Trophoblast cell (in vitro differentiated cells and primary cell): ENCODE data around the gene RIPOR1.

Experiments
- DNase-seq, 2 donors: peaks; one replicate each; pipeline ENCODE4 v3.0.0-alpha.2; 2016
- H2AFZ ChIP-seq: 2 replicates; pipeline ENCODE4 v1.6.1; 2013; ENCODE audit warnings: low read length, moderate library complexity, mild to moderate bottlenecking; ENCODE audit not compliant: insufficient read depth, poor library complexity
- H2AK5ac ChIP-seq: 2 replicates; pipeline ENCODE4 v1.6.1; 2013; ENCODE audit warnings: mild to moderate bottlenecking, low read length
- H2BK120ac ChIP-seq: 2 replicates; pipeline ENCODE4 v1.6.1; 2013; ENCODE audit warnings: low read length, mild to moderate bottlenecking, moderate library complexity; ENCODE audit not compliant: insufficient read depth, poor library complexity
- H2BK12ac ChIP-seq: 2 replicates; pipeline ENCODE4 v1.6.1; 2013; ENCODE audit warnings: mild to moderate bottlenecking, low read length, moderate library complexity
- H2BK5ac ChIP-seq: 2 replicates; pipeline ENCODE4 v1.6.1; 2013; ENCODE audit warnings: low read length, low read depth, moderate library complexity, mild to moderate bottlenecking; ENCODE audit not compliant: poor library complexity
- H3K14ac ChIP-seq: 2 replicates; pipeline ENCODE4 v1.6.1; 2013; ENCODE audit warnings: mild to moderate bottlenecking, low read length
- H3K18ac ChIP-seq: 2 replicates; pipeline ENCODE4 v1.6.1; 2013; ENCODE audit warnings: mild to moderate bottlenecking, low read length
- H3K23ac ChIP-seq: 2 replicates; pipeline ENCODE4 v1.6.1; 2013; ENCODE audit warnings: low read length
- H3K27ac ChIP-seq: 2 replicates; pipeline ENCODE4 v1.5.1; 2013; ENCODE audit warnings: low read depth, mild to moderate bottlenecking, inconsistent platforms, low read length, moderate library complexity
- H3K27me3 ChIP-seq: 2 replicates; pipeline ENCODE4 v1.6.1; 2013; ENCODE audit warnings: inconsistent platforms, mild to moderate bottlenecking, low read length, moderate library complexity; ENCODE audit not compliant: insufficient read depth
- H3K36me3 ChIP-seq, 2 experiments: 1 replicate in 1 of 2; 2 replicates in 1 of 2; pipeline ENCODE4 v1.6.1; 2013; ENCODE audit warnings: low read length in 2 of 2, mild to moderate bottlenecking in 2 of 2, moderate library complexity in 1 of 2; ENCODE audit not compliant: insufficient read depth in 2 of 2, control insufficient read depth in 1 of 2
- H3K4ac ChIP-seq: 2 replicates; pipeline ENCODE4 v1.6.1; 2013; ENCODE audit warnings: low read depth, mild to moderate bottlenecking, low read length, moderate library complexity
- H3K4me1 ChIP-seq, 2 experiments: 1 replicate in 1 of 2; 2 replicates in 1 of 2; pipeline ENCODE4 v1.6.1; 2013; ENCODE audit warnings: low read length in 2 of 2, mild to moderate bottlenecking in 2 of 2, moderate library complexity in 1 of 2; ENCODE audit not compliant: insufficient read depth in 2 of 2, control insufficient read depth in 1 of 2
- H3K4me2 ChIP-seq: 2 replicates; pipeline ENCODE4 v1.6.1; 2013; ENCODE audit warnings: inconsistent platforms, mild to moderate bottlenecking, low read length, moderate library complexity
- H3K4me3 ChIP-seq: 2 replicates; pipeline ENCODE4 v1.5.1; 2013; ENCODE audit warnings: mild to moderate bottlenecking, low read depth, low read length, inconsistent platforms
- H3K79me1 ChIP-seq: one replicate; pipeline ENCODE4 v1.6.1; 2013; ENCODE audit warnings: low read length
- H3K79me2 ChIP-seq: 2 replicates; pipeline ENCODE4 v1.6.1; 2013; ENCODE audit warnings: low read length, mild to moderate bottlenecking; ENCODE audit not compliant: control insufficient read depth, insufficient read depth, poor library complexity
- H3K9ac ChIP-seq: 2 replicates; pipeline ENCODE4 v1.6.1; 2013; ENCODE audit warnings: mild to moderate bottlenecking, low read length
- H3K9me3 ChIP-seq: 2 replicates; pipeline ENCODE4 v1.6.1; 2013; ENCODE audit warnings: low read depth, mild to moderate bottlenecking, control low read depth, inconsistent platforms, low read length; ENCODE audit not compliant: insufficient read depth
- H4K12ac ChIP-seq: 2 replicates; pipeline ENCODE4 v1.6.1; 2013; ENCODE audit warnings: low read depth, mild to moderate bottlenecking, low read length, moderate library complexity
- H4K8ac ChIP-seq: 2 replicates; pipeline ENCODE4 v1.6.1; 2013; ENCODE audit warnings: low read depth, mild to moderate bottlenecking, low read length, moderate library complexity
- H4K91ac ChIP-seq: one replicate; pipeline ENCODE4 v1.6.1; 2013; ENCODE audit warnings: low read depth, mild to moderate bottlenecking, low read length, moderate library complexity
- WGBS: extraction: QIAGEN DNeasy Blood & Tissue Kit; methylation state at CpG from one replicate; pipeline ENCODE4 v1.1.7; 2013; ENCODE audit warnings: missing lambda C conversion rate; ENCODE audit not compliant: insufficient read length, insufficient coverage; ENCODE audit errors: extremely low coverage; 5-methylcytosine and 5-hydroxymethylcytosine counted together

RIPOR1 gene

GRCh38 chr16:67537270-67537635, 8.6 kb downstream of the RIPOR1 start:
- Histone ChIP-seq H2BK120ac (peak overlapping the region; percentile 94), H3K79me2 (peaks cover 9% of the 10 kb centered on the region), H3K36me3 (peaks cover 28 to 31% of the 10 kb centered on the region in 2 experiments), H3K27me3 (no peaks in the 10 kb centered on the region), H4K8ac (peak overlapping the region; percentile 94), H3K9me3 (peaks cover 1% of the 10 kb centered on the region), H3K4ac (peak overlapping the region; percentile 94), H3K18ac (peak overlapping the region; percentile 94), H3K4me3 (peak overlapping the region; percentile 77), H2AK5ac (peak overlapping the region; percentile 76), H3K4me1 (peaks cover 8 to 19% of the 10 kb centered on the region in 2 experiments), H3K14ac (peak overlapping the region; percentile 94), H3K4me2 (peak overlapping the region; percentile 73), H2BK12ac (peak overlapping the region; percentile 67), H3K79me1 (peaks cover 15% of the 10 kb centered on the region), H4K12ac (peak overlapping the region; percentile 92), H4K91ac (peak overlapping the region; percentile 98), H3K23ac (no peak overlapping the region), H3K27ac (peak overlapping the region; percentile 73), H2BK5ac (peak overlapping the region; percentile 92), H3K9ac (peak overlapping the region; percentile 88), H2AFZ (peak overlapping the region; percentile 46)
- WGBS = no CpG with 5 or more reads among the region's 32 CpGs
- DNase-seq = peak in 1 of 2 donors; percentile 62

- Histone ChIP-seq H3K4me2 (peak overlapping the region; percentile 73), H3K79me1 (peaks cover 15% of the 10 kb centered on the region), H4K12ac (peak overlapping the region; percentile 92), H3K18ac (peak overlapping the region; percentile 94), H3K36me3 (peaks cover 35 to 38% of the 10 kb centered on the region in 2 experiments), H3K14ac (peak overlapping the region; percentile 94), H2AK5ac (peak overlapping the region; percentile 76), H3K4me3 (peak overlapping the region; percentile 77), H3K4ac (peak overlapping the region; percentile 94), H2BK120ac (peak overlapping the region; percentile 94), H4K91ac (peak overlapping the region; percentile 98), H3K27ac (peak overlapping the region; percentile 73), H3K79me2 (peaks cover 9% of the 10 kb centered on the region), H3K27me3 (no peaks in the 10 kb centered on the region), H3K4me1 (peaks cover 8 to 19% of the 10 kb centered on the region in 2 experiments), H2BK5ac (peak overlapping the region; percentile 92), H2AFZ (peak overlapping the region; percentile 46), H3K9me3 (peaks cover 1% of the 10 kb centered on the region), H3K9ac (peak overlapping the region; percentile 88), H4K8ac (peak overlapping the region; percentile 94), H2BK12ac (peak overlapping the region; percentile 67), H3K23ac (no peak overlapping the region)
- no CpG with 5 or more reads among the region's 97 CpGs for WGBS
- peak; percentile 59 to 63 for DNase-seq
Measured at GRCh38 chr16:67537636-67538591, 9.3 kb downstream of the RIPOR1 start.

- H3K4me1 ChIP-seq = peaks cover 8 to 19% of the 10 kb centered on the region in 2 experiments
- no CpG with 5 or more reads among the region's 23 CpGs for WGBS
Measured at GRCh38 chr16:67538666-67539101, 10.1 kb downstream of the RIPOR1 start.

GRCh38 chr16:67539271-67539670, 10.6 kb downstream of the RIPOR1 start:
- Histone ChIP-seq H2BK120ac (no peak overlapping the region), H3K9me3 (peaks cover 3% of the 10 kb centered on the region), H4K91ac (no peak overlapping the region), H3K79me1 (peaks cover 15% of the 10 kb centered on the region), H4K12ac (no peak overlapping the region), H3K79me2 (peaks cover 9% of the 10 kb centered on the region), H3K27ac (no peak overlapping the region), H2AFZ (no peak overlapping the region), H3K4me3 (no peak overlapping the region), H3K27me3 (no peaks in the 10 kb centered on the region), H3K14ac (no peak overlapping the region), H3K18ac (no peak overlapping the region), H3K9ac (no peak overlapping the region), H2AK5ac (no peak overlapping the region), H3K23ac (no peak overlapping the region), H3K4ac (no peak overlapping the region), H2BK5ac (no peak overlapping the region), H4K8ac (no peak overlapping the region), H3K4me1 (peaks cover 8 to 19% of the 10 kb centered on the region in 2 experiments), H3K4me2 (peak overlapping the region; percentile 5), H2BK12ac (no peak overlapping the region), H3K36me3 (peaks cover 48 to 51% of the 10 kb centered on the region in 2 experiments)
- DNase-seq = no peak
- WGBS = no CpG with 5 or more reads among the region's 4 CpGs

More at GRCh38 chr16:67538666-67539101, 10.1 kb downstream of the RIPOR1 start:
- no peak overlapping the region for H3K9ac ChIP-seq
- H3K27ac ChIP-seq = no peak overlapping the region
- H2BK5ac ChIP-seq = no peak overlapping the region
- peaks cover 43 to 46% of the 10 kb centered on the region in 2 experiments for H3K36me3 ChIP-seq
- peaks cover 1% of the 10 kb centered on the region for H3K9me3 ChIP-seq
- DNase-seq = peak; percentile 47 to 61
- no peaks in the 10 kb centered on the region for H3K27me3 ChIP-seq
- peak overlapping the region; percentile 77 for H3K4me3 ChIP-seq
- peaks cover 15% of the 10 kb centered on the region for H3K79me1 ChIP-seq
- peaks cover 9% of the 10 kb centered on the region for H3K79me2 ChIP-seq
- H3K4me2 ChIP-seq = peak overlapping the region; percentile 73
- no peak overlapping the region for H4K8ac ChIP-seq
- H3K18ac ChIP-seq = peak overlapping the region; percentile 79
- no peak overlapping the region for H3K4ac ChIP-seq
- H2BK120ac ChIP-seq = no peak overlapping the region
- peak overlapping the region; percentile 67 for H4K91ac ChIP-seq
- H2AK5ac ChIP-seq = no peak overlapping the region
- no peak overlapping the region for H3K23ac ChIP-seq
- H4K12ac ChIP-seq = no peak overlapping the region
- H2BK12ac ChIP-seq = no peak overlapping the region
- H2AFZ ChIP-seq = no peak overlapping the region
- H3K14ac ChIP-seq = no peak overlapping the region
